SK-N-SH (cell line): ENCODE data around the gene CACUL1. TPM values are rescaled to one million over a fixed set of nuclear protein-coding genes. Genes with fewer than 3 reads are reported as not detected.

Source experiments
- CTCF ChIA-PET: fragments of 300-600, 350-600 bp; formaldehyde crosslinking; extraction: SDS; loops from one replicate; lab custom pipeline; 2021; lab: Yijun Ruan, JAX
- POLR2A ChIA-PET: fragments of 350-600 bp; sonication (Branson Sonifier 250); formaldehyde crosslinking; extraction: SDS; loops from one replicate; lab custom pipeline; 2020; ENCODE audit warnings: antibody characterized with exemption, inconsistent platforms; lab: Yijun Ruan, JAX
- DNase-seq: peaks from one replicate; pipeline ENCODE4 v3.0.0; 2012
- H2AFZ ChIP-seq: fragments of 200-600 bp; sonication (generic); 2 replicates; pipeline ENCODE4 v1.8.1; 2016; ENCODE audit warnings: antibody characterized with exemption, mild to moderate bottlenecking, low read depth
- H3F3A ChIP-seq: fragments of 200-600 bp; sonication (generic); replicated peaks from 2 replicates; pipeline ENCODE3; 2016; ENCODE audit warnings: antibody characterized with exemption, mild to moderate bottlenecking; ENCODE audit not compliant: insufficient read depth
- H3K27ac ChIP-seq, 2 experiments: fragments of 200-500 bp in 1 of 2; fragments of 200-600 bp in 1 of 2; sonication (Bioruptor generic) in 1 of 2; sonication (generic), shearing (Covaris generic) in 1 of 2; 2 replicates each; pipeline versions ENCODE4 v1.5.1 to v1.6.1; 2014 to 2016; ENCODE audit warnings: low read depth in 2 of 2, inconsistent platforms in 1 of 2, low read length in 1 of 2, mild to moderate bottlenecking in 1 of 2, mixed read lengths in 1 of 2
- H3K27me3 ChIP-seq: fragments of 200-600 bp; sonication (generic), shearing (Covaris generic); 2 replicates; pipeline ENCODE4 v1.6.1; 2016; ENCODE audit warnings: mixed run types; ENCODE audit not compliant: insufficient read depth
- H3K36me3 ChIP-seq, 2 experiments: fragments of 200-500 bp in 1 of 2; fragments of 200-600 bp in 1 of 2; sonication (Bioruptor generic) in 1 of 2; sonication (generic) in 1 of 2; replicated peaks in 1 of 2; 2 replicates each; pipeline versions ENCODE3 to v1.5.1; 2014 to 2016; ENCODE audit warnings: low read length in 1 of 2, mild to moderate bottlenecking in 1 of 2; ENCODE audit not compliant: insufficient read depth in 2 of 2, control insufficient read depth in 1 of 2
- H3K4me1 ChIP-seq, 2 experiments: fragments of 200-500 bp in 1 of 2; fragments of 200-600 bp in 1 of 2; sonication (Bioruptor generic) in 1 of 2; sonication (generic), shearing (Covaris generic) in 1 of 2; 2 replicates each; pipeline versions ENCODE4 v1.5.1 to v1.6.1; 2014 to 2016; ENCODE audit warnings: low read depth in 1 of 2, low read length in 1 of 2, mixed run types in 1 of 2; ENCODE audit not compliant: insufficient read depth in 2 of 2, control insufficient read depth in 1 of 2
- H3K4me2 ChIP-seq: fragments of 200-600 bp; sonication (generic), shearing (Covaris generic); 2 replicates; pipeline ENCODE4 v1.6.1; 2017; ENCODE audit warnings: mixed run types
- H3K4me3 ChIP-seq, 2 experiments: fragments of 200-500 bp in 1 of 2; fragments of 200-600 bp in 1 of 2; sonication (Bioruptor generic) in 1 of 2; sonication (generic), shearing (Covaris generic) in 1 of 2; 2 replicates each; pipeline versions ENCODE4 v1.5.1 to v1.8.1; 2014 to 2016; ENCODE audit warnings: low read depth in 2 of 2, inconsistent platforms in 1 of 2, low read length in 1 of 2, mild to moderate bottlenecking in 1 of 2, mixed read lengths in 1 of 2, moderate library complexity in 1 of 2
- H3K79me2 ChIP-seq: fragments of 200-600 bp; sonication (generic); 2 replicates; pipeline ENCODE4 v1.8.1; 2017; ENCODE audit warnings: mild to moderate bottlenecking; ENCODE audit not compliant: insufficient read depth
- H3K9ac ChIP-seq: fragments of 200-600 bp; sonication (generic); 2 replicates; pipeline ENCODE4 v1.6.1; 2017; ENCODE audit warnings: mixed run types
- H3K9me2 ChIP-seq: fragments of 200-600 bp; sonication (generic); 2 replicates; pipeline ENCODE4 v1.6.1; 2017; ENCODE audit warnings: mixed run types
- H3K9me3 ChIP-seq: fragments of 200-600 bp; sonication (generic); 2 replicates; pipeline ENCODE4 v1.6.1; 2017; ENCODE audit warnings: mixed run types, mild to moderate bottlenecking, moderate library complexity
- H4K20me1 ChIP-seq: fragments of 200-600 bp; sonication (generic); 2 replicates; pipeline ENCODE4 v1.6.1; 2017; ENCODE audit warnings: mild to moderate bottlenecking, mixed run types; ENCODE audit not compliant: insufficient read depth
- ELF1 ChIP-seq: IDR thresholded peaks from 2 replicates; pipeline ENCODE4 v1.4.0; 2012
- FOSL2 ChIP-seq: IDR thresholded peaks from 2 replicates; pipeline ENCODE4 v1.4.0; 2012; ENCODE audit warnings: low read depth, mild to moderate bottlenecking, moderate library complexity, borderline replicate concordance
- FOXM1 ChIP-seq: IDR thresholded peaks from 2 replicates; pipeline ENCODE4 v1.4.0; 2012; ENCODE audit warnings: low read depth, mild to moderate bottlenecking
- GABPA ChIP-seq: IDR thresholded peaks from 2 replicates; pipeline ENCODE4 v1.4.0; 2012; ENCODE audit warnings: low read depth, mild to moderate bottlenecking
- JUND ChIP-seq: IDR thresholded peaks from 2 replicates; pipeline ENCODE4 v1.4.0; 2012
- NFIC ChIP-seq: IDR thresholded peaks from 2 replicates; pipeline ENCODE4 v1.4.0; 2012; ENCODE audit warnings: borderline replicate concordance
- NRF1 ChIP-seq: IDR thresholded peaks from 2 replicates; pipeline ENCODE4 v1.6.1; 2012; ENCODE audit warnings: low read depth, mild to moderate bottlenecking, low read length
- POLR2AphosphoS5 ChIP-seq: IDR thresholded peaks from 2 replicates; pipeline ENCODE4 v1.6.1; 2012; ENCODE audit warnings: low read depth, low read length
- SIN3A ChIP-seq: IDR thresholded peaks from 2 replicates; pipeline ENCODE4 v1.6.1; 2012; ENCODE audit warnings: low read depth, mild to moderate bottlenecking, low read length, moderate library complexity, borderline replicate concordance
- TAF1 ChIP-seq: IDR thresholded peaks from 2 replicates; pipeline ENCODE4 v1.6.1; 2012; ENCODE audit warnings: low read depth, mild to moderate bottlenecking, low read length, moderate library complexity, borderline replicate concordance
- WGBS: methylation state at CpG from one replicate; pipeline ENCODE4 v1.1.6; 2017; ENCODE audit warnings: low lambda C conversion rate; 5-methylcytosine and 5-hydroxymethylcytosine counted together
- polyA plus RNA-seq, 3 experiments: library from polyadenylated mRNA; depleted of rRNA; stranded (reverse); fragments of >200 nt; gene quantifications; 2 replicates each; pipeline ENCODE4 v1.2.3, GENCODE V29; 2012
- TF ChIP-seq, protein P1 (sequence below): fragments of 150-350 bp; IDR thresholded peaks from 2 replicates; pipeline ENCODE4 v1.6.1; 2017; ENCODE audit warnings: antibody characterized with exemption, low read length, low read depth, borderline replicate concordance
- TF ChIP-seq, protein P2 (sequence below): fragments of 150-350 bp; IDR thresholded peaks from 2 replicates; pipeline ENCODE4 v1.6.1; 2016; ENCODE audit warnings: mild to moderate bottlenecking, low read depth, low read length
- TF ChIP-seq, protein P3 (sequence below): fragments of 200-600 bp; sonication (generic); IDR thresholded peaks from 2 replicates; pipeline ENCODE4 v1.6.1; 2017; ENCODE audit warnings: antibody characterized with exemption, mild to moderate bottlenecking, moderate library complexity
- TF ChIP-seq, protein P4 (sequence below): IDR thresholded peaks from 2 replicates; pipeline ENCODE4 v1.4.0; 2012; ENCODE audit warnings: low read depth, borderline replicate concordance
- TF ChIP-seq, protein P5 (sequence below): IDR thresholded peaks from 2 replicates; pipeline ENCODE4 v1.4.0; 2012; ENCODE audit warnings: low read depth

CACUL1 gene
- polyA plus RNA-seq, 1 of the 3 experiments (the other 2 are of a cell fraction): 2.6 TPM

DNA sequence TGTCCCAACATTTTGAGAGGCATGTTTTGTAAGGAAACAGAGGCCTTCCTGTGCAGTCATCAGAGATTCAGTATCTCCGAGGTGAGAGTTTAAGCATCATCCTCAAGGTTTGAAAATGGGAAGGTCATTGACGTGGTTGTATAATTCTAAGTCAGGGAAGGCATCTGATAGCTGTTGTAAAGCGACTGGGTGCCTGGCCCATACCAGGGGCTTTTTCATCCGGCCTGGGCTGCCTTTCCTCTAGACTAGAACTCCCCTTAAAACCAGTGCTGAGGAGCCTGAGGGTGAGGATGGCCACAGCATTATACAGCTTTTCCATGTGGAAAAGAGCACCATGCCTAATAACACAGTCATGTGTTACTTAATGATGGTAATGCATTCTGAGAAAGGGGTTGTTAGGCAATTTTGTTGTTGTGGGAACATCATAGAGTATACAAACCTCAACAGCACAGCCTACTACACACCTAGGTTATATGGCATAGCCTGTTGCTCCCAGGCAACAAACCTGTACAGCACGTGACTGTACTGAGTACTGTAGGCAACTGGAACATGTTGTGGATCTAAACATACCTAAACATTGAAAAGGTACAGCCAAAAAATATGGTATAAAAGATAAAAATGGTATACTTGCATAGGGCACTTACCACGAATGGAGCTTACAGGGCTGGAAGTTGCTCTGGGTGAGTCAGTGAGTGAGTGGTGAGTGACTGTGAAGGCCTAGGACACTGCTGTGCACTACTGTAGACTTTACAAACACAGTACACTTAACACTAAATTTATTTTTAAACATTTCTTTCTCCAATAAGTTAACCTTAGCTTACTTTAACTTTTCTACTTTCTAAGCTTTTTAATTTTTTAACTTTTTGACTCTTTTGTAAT is 13.5 kb upstream of the CACUL1 start:
- H2AFZ ChIP-seq: no peak overlapping the region
- POLR2A ChIA-PET: interaction anchor here (1.5 to 2.3 kb wide), 2 partner anchors 13 to 26 kb away, joined by 4 to 8 read pairs; partner anchors contain the start of gene CACUL1

More for the DNA sequence above, 13.5 kb upstream of the CACUL1 start:
- Histone ChIP-seq H3K79me2 (no peaks in the 10 kb centered on the region), H3K4me2 (no peak overlapping the region), H4K20me1 (no peaks in the 10 kb centered on the region), H3K9me2 (no peaks in the 10 kb centered on the region), H3K36me3 (no peaks in the 10 kb centered on the region), H3K27ac (peak overlapping the region in 1 of 2 experiments; percentile 77; a peak in 1 of 4 replicates), H3K4me3 (no peak overlapping the region), H3K9ac (no peak overlapping the region), H3K27me3 (no peaks in the 10 kb centered on the region), H3K4me1 (peaks cover 0 to 11% of the 10 kb centered on the region in 2 experiments; a peak in 2 of 4 replicates), H3K9me3 (no peaks in the 10 kb centered on the region), H3F3A (no peaks in the 10 kb centered on the region)
- DNase-seq: peak; percentile 58
- TF ChIP-seq JUND (no peak), FOXM1 (no peak), POLR2AphosphoS5 (no peak), NFIC (no peak), FOSL2 (no peak), SIN3A (no peak), ELF1 (no peak), TAF1 (no peak), GABPA (no peak), NRF1 (no peak)
- TF ChIP-seq, protein P1, sequence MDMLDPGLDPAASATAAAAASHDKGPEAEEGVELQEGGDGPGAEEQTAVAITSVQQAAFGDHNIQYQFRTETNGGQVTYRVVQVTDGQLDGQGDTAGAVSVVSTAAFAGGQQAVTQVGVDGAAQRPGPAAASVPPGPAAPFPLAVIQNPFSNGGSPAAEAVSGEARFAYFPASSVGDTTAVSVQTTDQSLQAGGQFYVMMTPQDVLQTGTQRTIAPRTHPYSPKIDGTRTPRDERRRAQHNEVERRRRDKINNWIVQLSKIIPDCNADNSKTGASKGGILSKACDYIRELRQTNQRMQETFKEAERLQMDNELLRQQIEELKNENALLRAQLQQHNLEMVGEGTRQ: no peak
- TF ChIP-seq, protein P2, sequence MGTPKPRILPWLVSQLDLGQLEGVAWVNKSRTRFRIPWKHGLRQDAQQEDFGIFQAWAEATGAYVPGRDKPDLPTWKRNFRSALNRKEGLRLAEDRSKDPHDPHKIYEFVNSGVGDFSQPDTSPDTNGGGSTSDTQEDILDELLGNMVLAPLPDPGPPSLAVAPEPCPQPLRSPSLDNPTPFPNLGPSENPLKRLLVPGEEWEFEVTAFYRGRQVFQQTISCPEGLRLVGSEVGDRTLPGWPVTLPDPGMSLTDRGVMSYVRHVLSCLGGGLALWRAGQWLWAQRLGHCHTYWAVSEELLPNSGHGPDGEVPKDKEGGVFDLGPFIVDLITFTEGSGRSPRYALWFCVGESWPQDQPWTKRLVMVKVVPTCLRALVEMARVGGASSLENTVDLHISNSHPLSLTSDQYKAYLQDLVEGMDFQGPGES: no peak
- TF ChIP-seq, protein P3, sequence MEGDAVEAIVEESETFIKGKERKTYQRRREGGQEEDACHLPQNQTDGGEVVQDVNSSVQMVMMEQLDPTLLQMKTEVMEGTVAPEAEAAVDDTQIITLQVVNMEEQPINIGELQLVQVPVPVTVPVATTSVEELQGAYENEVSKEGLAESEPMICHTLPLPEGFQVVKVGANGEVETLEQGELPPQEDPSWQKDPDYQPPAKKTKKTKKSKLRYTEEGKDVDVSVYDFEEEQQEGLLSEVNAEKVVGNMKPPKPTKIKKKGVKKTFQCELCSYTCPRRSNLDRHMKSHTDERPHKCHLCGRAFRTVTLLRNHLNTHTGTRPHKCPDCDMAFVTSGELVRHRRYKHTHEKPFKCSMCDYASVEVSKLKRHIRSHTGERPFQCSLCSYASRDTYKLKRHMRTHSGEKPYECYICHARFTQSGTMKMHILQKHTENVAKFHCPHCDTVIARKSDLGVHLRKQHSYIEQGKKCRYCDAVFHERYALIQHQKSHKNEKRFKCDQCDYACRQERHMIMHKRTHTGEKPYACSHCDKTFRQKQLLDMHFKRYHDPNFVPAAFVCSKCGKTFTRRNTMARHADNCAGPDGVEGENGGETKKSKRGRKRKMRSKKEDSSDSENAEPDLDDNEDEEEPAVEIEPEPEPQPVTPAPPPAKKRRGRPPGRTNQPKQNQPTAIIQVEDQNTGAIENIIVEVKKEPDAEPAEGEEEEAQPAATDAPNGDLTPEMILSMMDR: no peak
- TF ChIP-seq, protein P4, sequence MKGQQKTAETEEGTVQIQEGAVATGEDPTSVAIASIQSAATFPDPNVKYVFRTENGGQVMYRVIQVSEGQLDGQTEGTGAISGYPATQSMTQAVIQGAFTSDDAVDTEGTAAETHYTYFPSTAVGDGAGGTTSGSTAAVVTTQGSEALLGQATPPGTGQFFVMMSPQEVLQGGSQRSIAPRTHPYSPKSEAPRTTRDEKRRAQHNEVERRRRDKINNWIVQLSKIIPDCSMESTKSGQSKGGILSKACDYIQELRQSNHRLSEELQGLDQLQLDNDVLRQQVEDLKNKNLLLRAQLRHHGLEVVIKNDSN: no peak
- TF ChIP-seq, protein P5, sequence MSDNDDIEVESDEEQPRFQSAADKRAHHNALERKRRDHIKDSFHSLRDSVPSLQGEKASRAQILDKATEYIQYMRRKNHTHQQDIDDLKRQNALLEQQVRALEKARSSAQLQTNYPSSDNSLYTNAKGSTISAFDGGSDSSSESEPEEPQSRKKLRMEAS: no peak
- CTCF ChIA-PET: interaction anchor here (0.9 to 1.4 kb wide), 7 partner anchors 8 to 199 kb away, joined by 3 to 5 read pairs (median 3); partner anchors contain the start of gene CACUL1
- WGBS: 44% methylated on average over 6 of the region's 6 CpGs
